Femur (tissue), 1 donor: ENCODE data around the gene CIART.
"Not testable (repeated sequence)": the region's sequence is repeated elsewhere in the genome, so short reads cannot be mapped to it uniquely, and the experiment has no call there.

Experiments used
- DNase-seq: peaks from one replicate; pipeline ENCODE4 v3.0.0-alpha.2; 2017

Gene CIART, protein sequence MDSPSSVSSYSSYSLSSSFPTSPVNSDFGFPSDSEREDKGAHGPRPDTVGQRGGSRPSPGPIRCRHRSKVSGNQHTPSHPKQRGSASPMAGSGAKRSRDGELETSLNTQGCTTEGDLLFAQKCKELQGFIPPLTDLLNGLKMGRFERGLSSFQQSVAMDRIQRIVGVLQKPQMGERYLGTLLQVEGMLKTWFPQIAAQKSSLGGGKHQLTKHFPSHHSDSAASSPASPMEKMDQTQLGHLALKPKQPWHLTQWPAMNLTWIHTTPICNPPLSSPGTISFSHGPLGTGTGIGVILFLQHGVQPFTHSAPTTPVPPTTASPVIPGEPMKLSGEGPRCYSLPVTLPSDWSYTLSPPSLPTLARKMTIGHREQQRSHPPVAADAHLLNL

DNA sequence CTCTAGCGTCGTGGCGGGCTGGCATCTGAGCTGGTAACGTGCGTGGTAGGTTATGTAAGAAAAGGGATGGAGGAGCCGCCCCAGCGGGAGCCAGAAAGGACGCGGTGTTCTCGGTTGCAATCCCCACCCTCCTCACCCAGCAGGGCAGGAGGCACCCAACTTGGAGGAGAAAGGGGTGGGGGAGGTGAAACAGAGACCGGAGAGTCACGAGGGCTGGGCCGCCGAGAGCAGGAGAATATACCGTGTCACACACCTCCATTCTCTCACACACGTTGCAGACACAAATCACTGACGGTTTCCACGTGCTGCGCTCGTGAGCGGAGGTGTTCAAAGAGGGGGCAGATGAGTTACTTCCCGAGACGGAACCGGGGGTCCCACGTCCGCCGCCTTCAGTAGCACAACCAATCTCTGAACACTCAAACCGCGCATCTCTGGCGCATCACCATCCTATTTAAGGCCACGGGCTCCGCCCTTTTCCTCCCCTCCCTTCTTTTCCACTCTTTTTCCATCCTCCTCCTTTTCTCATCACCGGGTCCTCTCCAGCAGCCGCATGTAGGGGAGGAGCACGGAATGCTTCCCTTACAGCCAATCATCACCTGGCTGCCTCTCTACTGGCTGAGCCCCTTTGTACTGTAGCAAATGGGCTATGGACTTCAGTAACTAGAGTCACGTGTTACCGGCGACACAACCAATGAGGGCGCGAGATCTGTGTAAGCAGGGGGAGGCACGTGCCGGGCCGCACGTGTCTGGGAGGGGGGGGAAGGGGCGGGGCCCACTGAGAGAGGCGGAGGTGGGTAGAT is at the start of gene CIART:
CIART (plus strand) TSS at position 797 of the 800 bp plus-strand sequence. CDS start 714 bp downstream, outside the sequence.
- peak; percentile 96 for DNase-seq

DNA sequence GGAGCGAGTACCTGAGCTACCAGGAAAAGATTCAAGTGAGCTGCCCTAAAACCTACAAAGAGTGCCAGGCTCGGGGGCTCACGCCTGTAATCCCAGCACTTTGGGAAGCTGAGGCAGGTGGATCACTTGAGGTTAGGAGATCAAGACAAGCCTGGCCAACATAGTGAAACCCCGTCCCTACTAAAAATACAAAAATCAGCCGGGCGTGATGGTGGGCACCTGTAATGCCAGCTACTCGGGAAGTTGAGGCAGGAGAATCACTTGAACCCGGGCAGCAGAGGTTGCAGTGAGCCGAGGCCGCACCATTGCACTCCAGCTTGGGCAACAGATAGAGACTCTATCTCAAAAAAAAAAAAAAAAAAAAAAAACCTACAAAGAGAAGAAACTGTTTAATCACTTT is 49.4 kb upstream of the CIART start:
- not testable (repeated sequence) for DNase-seq

DNA sequence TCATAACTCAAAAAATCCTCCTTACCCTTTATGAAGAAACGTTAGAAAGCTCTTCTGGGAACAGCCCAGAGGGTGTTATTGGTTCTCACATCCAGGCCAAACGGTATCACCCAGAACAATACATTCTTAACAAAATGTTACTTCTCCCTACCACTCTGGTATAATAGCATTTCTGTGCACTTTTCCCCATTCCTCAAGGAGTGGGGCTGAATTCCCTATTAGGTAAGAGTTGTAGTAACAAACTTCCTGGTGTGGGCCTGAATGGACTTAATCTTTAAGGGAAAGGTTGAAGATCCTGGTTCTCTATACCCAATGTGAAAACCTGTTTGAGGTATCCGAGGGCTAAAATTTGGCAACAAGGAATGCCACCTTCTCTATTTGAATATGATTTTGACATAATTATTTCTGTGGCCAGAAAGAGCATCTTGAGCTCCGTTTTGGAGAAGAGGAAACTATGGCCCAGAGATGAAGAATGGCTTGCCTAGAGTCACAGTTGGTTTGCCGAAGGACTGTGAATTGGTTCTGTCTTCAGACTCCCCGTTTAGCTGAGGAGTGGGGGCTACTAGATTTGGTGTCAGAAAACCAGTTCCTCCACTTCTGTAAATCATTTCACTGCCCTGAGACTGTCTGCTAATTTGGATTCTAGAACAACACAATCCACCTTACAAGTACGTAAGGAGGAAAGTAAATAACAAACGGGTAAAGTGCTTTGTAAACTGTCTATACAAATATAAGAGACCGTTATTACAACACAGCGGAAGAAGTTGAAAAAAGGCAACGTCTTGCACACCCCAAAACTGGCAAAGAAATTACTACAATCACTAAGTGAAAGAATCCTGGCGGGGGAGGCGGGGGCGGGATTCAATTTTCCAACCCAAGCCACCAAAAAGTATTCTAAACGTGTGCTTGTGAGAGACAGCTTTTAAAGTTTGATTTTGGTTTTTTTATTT is 48.7 kb upstream of the CIART start:
- DNase-seq: peak; percentile 42

DNA sequence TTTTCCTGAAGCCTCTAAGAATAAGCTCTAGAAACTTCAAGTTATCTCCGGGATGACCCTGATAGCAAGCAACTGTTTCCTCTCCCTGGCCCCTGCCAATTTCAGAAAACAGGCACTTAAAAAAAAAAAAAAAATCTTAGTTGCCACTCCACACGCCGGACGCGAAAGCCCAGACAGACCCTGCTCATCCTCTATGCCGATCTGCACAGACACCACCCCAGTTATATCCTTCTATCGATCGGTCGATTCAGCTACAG is 48.1 kb upstream of the CIART start:
- no peak for DNase-seq

DNA sequence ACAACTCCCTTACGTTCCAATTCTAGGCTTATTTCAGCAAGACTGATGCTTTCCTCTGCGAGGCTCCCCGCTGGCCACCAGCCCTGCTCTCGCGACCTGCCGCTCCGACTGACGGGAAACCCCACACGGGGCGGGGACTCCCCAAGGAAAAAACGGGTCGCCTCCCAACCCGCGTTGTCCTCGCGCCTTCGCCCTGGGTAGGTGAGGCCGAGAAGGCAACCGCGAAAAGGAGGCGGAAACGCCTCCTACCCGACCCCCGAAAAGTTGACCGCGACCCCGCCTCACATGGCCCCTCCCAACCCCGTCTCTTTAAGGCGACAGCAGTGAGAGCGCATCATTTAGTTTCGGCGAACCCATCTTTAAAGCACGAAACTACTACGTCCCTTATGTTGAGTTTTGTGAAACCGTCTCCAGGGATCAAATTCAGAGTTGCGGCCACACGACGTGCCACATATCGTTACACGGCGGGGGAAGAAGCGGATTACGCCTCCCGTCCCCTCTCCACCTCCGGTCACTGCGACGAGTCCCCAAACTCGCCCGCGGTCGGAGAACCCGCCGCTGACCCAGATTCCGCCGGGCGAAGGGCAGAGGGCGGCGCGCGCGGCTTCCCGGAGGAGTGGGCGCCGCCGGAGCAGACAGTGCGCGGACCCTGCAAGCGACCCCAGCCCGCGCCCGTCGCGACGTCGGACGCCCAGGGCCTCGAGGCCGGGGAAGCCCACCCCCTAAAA is 47.6 kb upstream of the CIART start:
- peak; percentile 89 for DNase-seq

DNA sequence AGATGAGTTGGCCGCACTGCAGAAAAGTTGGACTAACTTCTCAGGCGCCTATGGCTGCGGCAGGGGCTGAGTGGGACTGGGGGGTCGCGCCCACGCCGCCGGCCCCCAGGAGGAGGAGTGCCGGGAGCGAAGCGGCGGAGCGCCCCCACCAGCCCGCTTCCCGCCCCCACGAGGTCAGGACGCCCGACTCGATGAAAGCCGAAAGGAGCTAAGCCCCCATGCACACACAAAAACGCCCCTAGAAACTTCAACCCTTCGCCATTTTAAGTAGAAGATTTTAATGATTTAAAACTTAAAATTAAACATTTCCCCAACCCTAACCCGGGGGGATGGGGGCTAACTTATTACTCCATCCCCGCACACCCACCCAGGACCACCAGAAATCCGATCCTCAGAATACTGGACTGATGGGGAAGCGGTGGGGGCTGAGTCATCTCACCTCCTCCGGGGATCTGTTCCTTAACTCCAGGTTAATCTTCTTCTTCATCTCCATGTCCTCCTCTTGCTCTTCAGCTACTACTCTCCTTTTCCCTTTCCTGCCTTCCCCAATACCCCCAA is 47.0 kb upstream of the CIART start:
- DNase-seq: peak; percentile 57

DNA sequence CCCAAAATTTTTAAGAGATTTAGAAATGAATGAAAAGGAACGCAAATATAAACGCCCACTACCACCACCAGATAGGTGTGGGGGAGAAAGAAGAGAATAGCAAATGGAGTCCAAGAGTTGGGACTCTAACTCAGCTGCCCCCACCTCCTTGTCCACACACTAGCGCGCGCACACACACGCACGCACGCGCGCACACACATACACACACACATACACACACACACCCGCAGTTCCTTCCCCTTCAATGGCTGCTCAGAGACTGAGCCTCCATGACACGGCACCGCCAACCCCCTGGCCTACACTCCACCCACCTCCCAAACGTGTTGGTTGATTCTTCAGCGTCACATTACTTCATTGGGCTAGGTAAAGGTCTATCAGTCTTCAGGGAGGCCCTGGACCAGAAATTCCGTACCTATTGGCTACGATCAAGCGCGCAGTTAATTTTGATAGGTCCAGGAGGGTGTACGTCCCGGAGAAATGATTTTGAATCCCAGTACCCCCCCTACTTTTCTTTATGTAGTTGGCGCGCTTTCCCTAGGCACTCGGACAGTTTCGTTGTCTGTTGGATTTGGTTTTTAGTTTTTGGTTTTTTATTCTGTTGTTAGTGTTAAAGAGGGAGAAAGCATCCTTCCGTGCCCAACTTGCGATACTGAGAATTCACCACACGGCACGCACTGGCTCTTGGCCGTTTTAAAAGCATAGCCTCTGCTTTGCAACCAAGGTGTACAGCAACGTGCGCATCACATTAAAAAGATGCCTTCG is 46.3 kb upstream of the CIART start, which contains the start of gene ANP32E:
ANP32E (minus strand) TSS at position 261 of the 762 bp plus-strand sequence. CDS start 326 bp downstream, outside the sequence.
- peak; percentile 98 for DNase-seq

DNA sequence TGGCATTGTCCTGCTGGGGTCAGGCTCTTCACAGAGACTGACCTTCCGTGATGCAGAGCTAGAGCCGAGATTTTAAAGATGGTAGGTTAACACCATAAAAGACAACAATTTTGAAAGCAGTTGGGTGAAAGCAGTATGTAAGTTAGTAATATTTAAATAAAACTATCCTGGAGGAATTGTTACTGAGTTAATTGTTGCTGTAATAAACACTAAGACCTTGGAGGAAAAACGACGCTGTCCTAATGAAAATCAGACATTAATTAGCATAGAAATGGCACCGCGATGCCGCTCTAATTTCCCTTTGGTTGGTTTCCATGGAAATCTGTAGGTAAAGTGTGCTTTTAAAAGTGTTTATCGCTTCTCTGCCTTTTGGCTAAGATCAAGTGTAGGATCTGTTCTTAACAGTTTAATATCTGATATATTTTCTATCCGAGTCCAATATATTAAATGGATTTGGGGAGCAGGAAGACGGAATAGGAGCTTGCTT is 45.7 kb upstream of the CIART start:
- no peak for DNase-seq

DNA sequence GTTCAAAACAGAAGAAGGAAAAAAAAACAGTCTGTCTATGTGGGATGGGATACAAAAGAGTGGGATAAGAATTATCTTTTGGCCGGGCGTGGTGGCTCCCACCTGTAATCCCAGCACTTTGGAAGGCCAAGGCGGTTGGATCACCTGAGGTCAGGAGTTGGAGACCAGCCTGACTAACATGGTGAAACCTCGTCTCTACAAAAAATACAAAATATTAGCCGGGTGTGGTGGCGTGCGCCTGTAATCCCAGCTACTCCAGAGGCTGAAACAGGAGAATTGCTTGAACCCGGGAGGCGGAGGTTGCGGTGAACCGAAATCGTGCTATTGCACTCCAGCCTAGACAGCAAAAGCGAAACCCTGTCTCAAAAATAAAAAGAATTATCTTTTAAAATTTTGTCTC is 45.2 kb upstream of the CIART start:
- not testable (repeated sequence) for DNase-seq

DNA sequence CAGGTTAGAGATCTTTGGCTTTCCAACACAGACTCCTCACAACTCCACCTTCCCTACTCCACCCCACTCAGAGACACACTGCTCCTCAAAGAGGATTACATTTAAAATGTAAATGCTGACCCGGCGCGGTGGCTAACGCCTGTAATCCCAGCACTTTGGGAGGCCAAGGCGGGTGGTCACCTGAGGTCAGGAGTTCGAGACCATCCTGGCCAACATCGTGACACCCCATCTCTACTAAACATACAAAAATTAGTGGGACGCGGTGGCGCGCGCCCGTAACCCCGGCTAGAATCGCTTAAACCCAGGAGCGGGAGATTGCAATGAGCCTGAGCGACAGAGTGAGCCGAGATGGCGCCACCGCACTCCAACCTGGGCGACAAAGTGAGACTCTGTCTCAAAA is 44.6 kb upstream of the CIART start:
- DNase-seq: no peak

DNA sequence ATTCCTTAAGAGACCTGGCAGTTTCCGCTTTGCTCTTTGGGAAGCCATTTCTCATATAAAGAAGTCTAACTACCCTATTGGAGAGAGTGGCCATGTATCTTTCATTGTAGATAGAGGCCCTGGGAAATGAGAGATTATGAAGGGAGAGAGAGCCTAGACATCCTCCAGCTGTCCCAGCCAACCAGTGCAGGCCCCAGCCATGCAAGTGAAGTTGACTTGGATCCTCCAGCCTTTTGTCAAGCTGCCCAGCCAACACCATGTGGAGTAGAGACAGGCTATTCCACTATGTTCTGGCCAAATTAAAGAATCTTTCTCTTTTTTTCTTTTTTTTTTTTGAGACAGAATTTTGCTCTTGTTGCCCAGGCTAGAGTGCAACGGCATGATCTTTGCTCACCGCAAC is 39.4 kb upstream of the CIART start:
- DNase-seq: no peak

DNA sequence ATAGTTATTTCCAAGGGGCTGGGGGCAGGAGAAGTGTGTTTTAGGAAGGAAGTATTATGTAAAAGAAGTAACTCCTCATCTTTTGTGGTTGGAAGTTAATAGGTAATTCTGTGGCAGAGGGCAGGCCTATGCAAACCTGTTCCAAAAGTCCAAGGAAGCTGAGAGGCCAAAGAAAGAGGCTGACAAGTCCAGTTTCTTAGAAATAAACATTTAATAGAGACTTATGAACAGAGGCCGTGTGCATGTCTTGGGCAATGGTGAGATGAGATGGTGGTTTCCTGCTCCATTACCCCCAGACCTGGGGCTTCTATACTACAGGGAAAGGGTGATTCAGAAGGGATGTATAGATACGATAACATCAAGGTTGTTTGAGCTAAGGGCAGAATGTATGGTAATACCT is 32.4 kb upstream of the CIART start:
- DNase-seq: no peak

DNA sequence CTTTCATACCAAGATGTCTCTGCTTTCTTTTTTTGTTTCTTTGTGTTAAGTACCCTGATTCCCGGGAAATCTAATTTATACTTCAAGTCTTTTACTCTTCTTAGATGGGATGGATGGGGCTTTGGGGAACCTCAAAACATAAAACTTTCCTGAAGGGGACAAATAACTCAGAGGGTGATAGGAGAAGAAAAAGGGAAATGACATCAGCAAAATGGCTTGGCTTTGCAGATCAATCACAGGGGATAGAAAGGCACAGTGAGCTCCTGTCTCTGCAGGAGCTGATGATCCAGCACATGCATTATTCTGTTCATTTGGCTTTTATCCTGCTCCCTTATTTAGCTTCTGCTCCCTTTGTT is 26.2 kb upstream of the CIART start:
- DNase-seq: no peak

DNA sequence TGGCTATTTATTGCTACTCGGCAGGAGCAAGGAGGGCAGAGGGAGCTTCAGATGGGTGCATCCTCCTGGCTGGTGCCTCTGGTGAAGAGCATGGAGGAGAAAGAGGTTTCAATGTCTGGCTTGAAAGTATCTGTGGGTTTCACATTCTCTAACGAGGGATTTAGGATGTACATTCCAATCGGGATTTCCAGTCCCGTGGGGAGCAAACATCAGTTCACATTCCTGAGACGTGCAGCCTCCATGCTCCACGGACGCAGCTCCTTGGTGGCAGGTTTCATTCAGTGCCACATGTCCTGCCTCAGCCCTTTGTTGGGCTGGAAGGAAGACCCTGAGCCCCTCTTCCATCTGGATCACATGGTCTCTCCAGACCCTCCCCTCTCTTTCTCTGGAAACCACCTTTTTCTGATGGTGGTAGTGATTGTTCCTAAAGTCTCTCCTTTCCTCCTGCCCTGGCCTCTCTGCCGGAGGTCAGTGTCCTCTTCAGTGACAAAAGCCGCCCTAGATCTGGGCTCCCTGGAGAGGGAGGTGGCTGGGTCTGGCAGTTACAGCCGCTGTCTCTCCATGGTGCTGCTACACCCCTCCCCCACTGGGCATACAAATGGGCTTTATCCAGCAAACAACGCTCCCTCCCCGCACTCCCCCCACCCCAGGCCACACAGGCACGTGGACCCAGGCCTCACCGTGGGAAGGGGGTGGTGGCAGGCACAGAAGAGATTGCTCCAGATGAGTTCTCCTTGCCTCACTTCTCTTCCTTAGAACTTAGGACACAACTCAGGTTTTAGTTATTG is 25.6 kb upstream of the CIART start:
- DNase-seq: no peak

DNA sequence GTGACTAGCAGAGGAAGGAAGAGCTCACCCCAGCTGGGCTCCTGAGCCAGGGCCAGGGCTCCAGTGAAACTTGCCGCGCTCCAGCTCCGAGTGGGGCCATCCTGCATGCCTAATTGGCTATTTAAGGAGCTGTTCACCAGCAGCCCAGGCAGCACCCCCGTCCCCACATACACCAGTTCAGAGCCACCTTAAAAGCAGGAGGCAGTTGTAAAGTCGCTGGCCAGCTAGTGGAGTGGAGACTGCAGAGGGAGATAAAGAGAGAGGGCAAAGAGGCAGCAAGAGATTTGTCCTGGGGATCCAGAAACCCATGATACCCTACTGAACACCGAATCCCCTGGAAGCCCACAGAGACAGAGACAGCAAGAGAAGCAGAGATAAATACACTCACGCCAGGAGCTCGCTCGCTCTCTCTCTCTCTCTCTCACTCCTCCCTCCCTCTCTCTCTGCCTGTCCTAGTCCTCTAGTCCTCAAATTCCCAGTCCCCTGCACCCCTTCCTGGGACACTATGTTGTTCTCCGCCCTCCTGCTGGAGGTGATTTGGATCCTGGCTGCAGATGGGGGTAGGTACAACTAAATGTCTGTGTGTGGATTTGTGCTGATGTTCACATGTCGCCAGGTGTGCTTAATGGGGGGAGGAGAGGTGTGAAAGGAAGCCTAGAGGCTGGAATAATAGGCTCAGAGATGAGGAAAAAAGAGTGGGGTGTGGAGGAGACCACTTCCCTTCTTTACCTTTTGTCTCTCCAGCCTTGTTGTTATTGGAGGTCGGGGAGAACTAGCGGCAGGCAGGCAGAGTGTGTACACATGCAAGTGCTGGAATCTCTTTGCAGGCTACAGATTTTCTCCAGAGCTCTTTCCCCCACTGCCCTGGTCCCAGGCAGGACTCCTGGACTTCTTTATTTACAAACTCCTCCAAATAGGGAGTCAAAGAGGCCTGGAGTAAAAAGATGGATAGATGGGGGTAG is 24.4 kb upstream of the CIART start, which contains the start of gene CA14:
CA14 (plus strand) TSS at position 151 of the 962 bp plus-strand sequence; CDS start at position 506, 355 bp downstream.
- no peak for DNase-seq

DNA sequence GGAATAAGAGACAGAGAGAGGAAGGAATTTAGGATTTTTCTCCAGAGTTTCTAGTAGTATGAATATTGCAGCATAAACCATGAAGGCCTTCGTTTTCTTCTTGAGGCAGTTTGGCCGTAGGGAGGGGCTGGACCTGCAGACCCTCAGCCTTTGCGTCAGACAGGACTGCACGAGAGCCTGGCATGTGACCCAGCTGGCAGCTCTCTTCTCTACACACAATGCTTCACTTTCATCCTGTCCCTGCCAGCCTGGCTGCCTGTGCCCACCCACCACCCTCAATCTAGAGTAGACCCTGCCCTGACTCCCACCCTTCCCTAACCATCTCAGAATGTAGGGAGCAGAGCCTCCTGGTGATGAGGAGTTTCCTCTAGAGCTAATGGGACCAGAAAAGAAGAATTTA is 23.1 kb upstream of the CIART start:
- DNase-seq: no peak

DNA sequence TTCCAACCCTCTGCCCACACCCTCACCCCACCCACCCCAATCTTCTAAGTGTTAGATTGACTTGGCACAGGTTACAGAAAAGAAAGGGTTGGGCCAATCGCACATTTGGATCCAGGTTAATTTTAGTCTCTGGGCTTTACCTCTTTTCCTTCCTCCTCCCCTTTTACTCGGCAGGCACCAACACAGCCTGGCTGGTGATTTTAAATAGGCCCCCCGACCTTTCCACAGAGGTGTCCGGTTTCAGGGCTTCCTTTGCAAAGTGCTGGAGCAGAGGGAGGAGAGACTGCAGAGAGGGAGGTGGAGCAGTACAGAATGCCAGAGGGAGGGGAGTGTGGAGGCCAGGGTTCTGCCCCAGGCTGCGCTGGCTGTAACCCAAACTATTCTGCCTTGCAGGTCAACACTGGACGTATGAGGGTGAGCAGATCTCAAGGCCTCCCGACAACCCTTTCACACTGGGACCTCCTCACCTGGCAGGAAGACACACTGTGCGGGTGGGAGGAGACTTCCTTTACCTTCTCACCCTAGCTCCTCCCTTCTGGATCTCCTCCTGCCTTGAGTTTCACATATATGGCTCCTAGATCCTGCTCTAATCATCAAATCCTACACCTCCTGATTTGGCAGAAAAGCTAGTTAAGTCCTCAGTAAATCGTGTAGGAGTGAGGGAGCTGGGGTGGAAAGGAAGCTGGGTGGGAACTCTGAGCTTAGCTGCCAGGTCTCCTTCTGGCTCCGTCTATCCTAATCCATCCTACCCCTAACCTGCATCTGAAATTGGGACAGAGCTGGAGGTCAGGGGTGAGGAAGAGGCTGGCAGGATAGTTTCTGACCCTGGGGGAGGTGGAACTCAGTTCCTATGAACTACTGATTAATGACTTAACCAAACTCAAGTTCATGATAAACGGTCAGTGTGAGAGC is 22.3 kb upstream of the CIART start:
- peak; percentile 66 for DNase-seq

DNA sequence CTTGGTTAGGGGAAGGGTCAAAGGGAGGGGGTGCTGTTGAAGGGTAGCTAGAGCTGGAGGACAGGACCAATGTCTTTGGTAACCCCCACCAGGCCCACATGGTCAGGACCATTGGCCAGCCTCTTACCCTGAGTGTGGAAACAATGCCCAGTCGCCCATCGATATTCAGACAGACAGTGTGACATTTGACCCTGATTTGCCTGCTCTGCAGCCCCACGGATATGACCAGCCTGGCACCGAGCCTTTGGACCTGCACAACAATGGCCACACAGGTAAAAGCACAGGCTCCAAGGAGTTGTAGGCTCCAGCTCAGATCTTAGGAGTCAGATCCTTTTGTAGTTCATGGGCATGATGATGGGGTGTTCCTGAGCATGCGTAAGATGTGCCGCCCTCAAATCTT is 21.0 kb upstream of the CIART start:
- no peak for DNase-seq
